Gastrocnemius medialis (tissue), 4 donors: ENCODE measurements around the gene ALG12. TPM values are rescaled to one million over a fixed set of nuclear protein-coding genes. Genes with fewer than 3 reads are reported as not detected.

Source experiments
- ATAC-seq, 2 donors: fragments of 150-250 bp; one replicate each; pipeline ENCODE4 v1.9.1; 2016
- DNase-seq, 2 donors: peaks; one replicate each; pipeline ENCODE4 v3.0.0-alpha.2; 2019
- H3K27ac ChIP-seq, 4 donors: fragments of 200-600 bp; sonication (generic); 1 replicate in 1 of 4; 2 replicates in 3 of 4; pipeline ENCODE4 v1.5.1; 2016 to 2018; ENCODE audit warnings: mild to moderate bottlenecking in 2 of 4, moderate library complexity in 1 of 4
- H3K27me3 ChIP-seq, 3 donors: fragments of 200-600 bp; sonication (generic) in 2 of 3; 1 replicate in 1 of 3; 2 replicates in 2 of 3; pipeline versions ENCODE4 v1.5.1 to v1.6.0; 2016 to 2019; ENCODE audit warnings: mild to moderate bottlenecking in 1 of 3, moderate library complexity in 1 of 3
- H3K36me3 ChIP-seq, 2 donors: fragments of 200-600 bp; sonication (generic) in 1 of 2; one replicate each; pipeline ENCODE4 v1.5.1; 2017 to 2018
- H3K4me1 ChIP-seq, 2 donors: fragments of 200-600 bp; sonication (generic) in 1 of 2; one replicate each; pipeline ENCODE4 v1.5.1; 2016 to 2017; ENCODE audit warnings: mild to moderate bottlenecking in 2 of 2
- H3K4me3 ChIP-seq, 4 donors: fragments of 200-600 bp; sonication (generic) in 3 of 4; 1 replicate in 1 of 4; 2 replicates in 3 of 4; pipeline ENCODE4 v1.5.1; 2016 to 2019; ENCODE audit warnings: mild to moderate bottlenecking in 2 of 4
- H3K9me3 ChIP-seq, 3 donors: fragments of 200-600 bp; sonication (generic) in 2 of 3; 1 replicate in 1 of 3; 2 replicates in 2 of 3; pipeline ENCODE4 v1.5.1; 2016 to 2019
- CTCF ChIP-seq, 5 experiments: fragments of 450-650 bp in 3 of 5; fragments of 200-600 bp in 2 of 5; sonication (generic) in 2 of 5; IDR thresholded peaks in 4 of 5; conservative IDR thresholded peaks in 1 of 5; 1 replicate in 4 of 5; 2 replicates in 1 of 5; pipeline ENCODE4 v1.5.1; 2016 to 2019; ENCODE audit warnings: antibody characterized with exemption in 5 of 5, mild to moderate bottlenecking in 3 of 5, moderate library complexity in 3 of 5
- POLR2A ChIP-seq, 2 donors: fragments of 450-650 bp; IDR thresholded peaks; one replicate each; pipeline ENCODE4 v1.6.1; 2017; ENCODE audit warnings: antibody characterized with exemption in 2 of 2, mild to moderate bottlenecking in 2 of 2, moderate library complexity in 2 of 2
- in situ Hi-C, 4 donors: fragments of 200-750 bp; cut with MboI; loops; one replicate each; pipeline versions ENCODE4 v1.15.0 to v1.8.0; 2017; ENCODE audit warnings: low sequenced_read_pairs in 4 of 4
- intact Hi-C: fragments of 100-400 bp; cut with DNase I; formaldehyde crosslinking; loops from one replicate; pipeline ENCODE4 v1.15.1; 2023; ENCODE audit warnings: low total_unique reads
- total RNA-seq, 4 donors: library from RNA; depleted of rRNA; stranded (reverse); fragments of >200 nt; gene quantifications; one replicate each; pipeline versions ENCODE4 v1.1.0 to v1.2.3, GENCODE V29; 2016

The ALG12 gene
- total RNA-seq, 4 donors from 2014 or later: 6.4 to 9.6 (median 8.2) TPM

- Histone ChIP-seq H3K36me3 (peaks cover 2 to 24% of the 10 kb centered on the region in 2 donors), H3K4me1 (peaks cover 52 to 64% of the 10 kb centered on the region in 2 donors), H3K9me3 (no peaks in the 10 kb centered on the region), H3K27ac (peak overlapping the region; percentile 90 to 99 (median 95)), H3K4me3 (peak overlapping the region; percentile 43 to 56 (median 48)), H3K27me3 (no peaks in the 10 kb centered on the region)
- TF ChIP-seq POLR2A (IDR thresholded peaks at IDR 0.05) (no peak), CTCF (IDR thresholded peaks at IDR 0.05 in 4 of 5, conservative IDR thresholded peaks at IDR 0.05 in 1 of 5) (no peak)
- intact Hi-C loops (no loop called here), in situ Hi-C loops (no loop called here)
- ATAC-seq (no peak), DNase-seq (peak in 1 of 2 donors; percentile 39)
Measured at GRCh38 chr22:49966041-49966773, 48.0 kb upstream of the ALG12 start.

GRCh38 chr22:49965091-49966040 is 47.1 kb upstream of the ALG12 start:
- intact Hi-C loops: no loop called here
- DNase-seq: peak in 1 of 2 donors; percentile 44
- no peak for ATAC-seq
- H3K27me3 ChIP-seq: no peaks in the 10 kb centered on the region
- H3K36me3 ChIP-seq: peaks cover 2 to 24% of the 10 kb centered on the region in 2 donors
- peak overlapping the region; percentile 90 to 99 (median 95) for H3K27ac ChIP-seq
- peaks cover 50 to 61% of the 10 kb centered on the region in 2 donors for H3K4me1 ChIP-seq
- H3K9me3 ChIP-seq: no peaks in the 10 kb centered on the region
- peak overlapping the region; percentile 83 to 98 (median 88) for H3K4me3 ChIP-seq
- in situ Hi-C loops: no loop called here
- no peak for TF ChIP-seq CTCF (IDR thresholded peaks at IDR 0.05 in 4 of 5, conservative IDR thresholded peaks at IDR 0.05 in 1 of 5)
- no peak for TF ChIP-seq POLR2A (IDR thresholded peaks at IDR 0.05)

- in situ Hi-C loops: no loop called here
- no peak for TF ChIP-seq CTCF (IDR thresholded peaks at IDR 0.05 in 4 of 5, conservative IDR thresholded peaks at IDR 0.05 in 1 of 5)
- TF ChIP-seq POLR2A (IDR thresholded peaks at IDR 0.05): peak in 1 of 2 donors; percentile 18
- Histone ChIP-seq H3K27ac (peak overlapping the region; percentile 90 to 99 (median 95)), H3K4me3 (peak overlapping the region; percentile 83 to 98 (median 88)), H3K27me3 (no peaks in the 10 kb centered on the region), H3K36me3 (peaks cover 2 to 24% of the 10 kb centered on the region in 2 donors), H3K9me3 (no peaks in the 10 kb centered on the region), H3K4me1 (peaks cover 52 to 58% of the 10 kb centered on the region in 2 donors)
- intact Hi-C loops: no loop called here
- DNase-seq (peak in 1 of 2 donors; percentile 42), ATAC-seq (no peak)
Measured at GRCh38 chr22:49964136-49965090, 46.2 kb upstream of the ALG12 start.

- H3K4me3 ChIP-seq: peak overlapping the region; percentile 83 to 98 (median 88)
- H3K9me3 ChIP-seq: no peaks in the 10 kb centered on the region
- peak; percentile 2 to 25 for DNase-seq
- peak overlapping the region; percentile 90 to 99 (median 95) for H3K27ac ChIP-seq
- H3K4me1 ChIP-seq: peaks cover 59 to 61% of the 10 kb centered on the region in 2 donors
- in situ Hi-C loops: no loop called here
- H3K36me3 ChIP-seq: peaks cover 2 to 24% of the 10 kb centered on the region in 2 donors
- intact Hi-C loops: loop anchor here (2.0 kb wide), 1 partner anchor 295 kb away; no protein-coding TSS in a partner anchor
- no peaks in the 10 kb centered on the region for H3K27me3 ChIP-seq
- TF ChIP-seq POLR2A (IDR thresholded peaks at IDR 0.05) (no peak), CTCF (IDR thresholded peaks at IDR 0.05 in 4 of 5, conservative IDR thresholded peaks at IDR 0.05 in 1 of 5) (no peak)
- no peak for ATAC-seq
Measured at GRCh38 chr22:49963647-49964026, 45.4 kb upstream of the ALG12 start.
